ENCODE results near the gene MACROD2.
"Not testable (repeated sequence)": the region's sequence is repeated elsewhere in the genome, so short reads cannot be mapped to it uniquely, and the experiment has no call there.

The MACROD2 gene

DNA sequence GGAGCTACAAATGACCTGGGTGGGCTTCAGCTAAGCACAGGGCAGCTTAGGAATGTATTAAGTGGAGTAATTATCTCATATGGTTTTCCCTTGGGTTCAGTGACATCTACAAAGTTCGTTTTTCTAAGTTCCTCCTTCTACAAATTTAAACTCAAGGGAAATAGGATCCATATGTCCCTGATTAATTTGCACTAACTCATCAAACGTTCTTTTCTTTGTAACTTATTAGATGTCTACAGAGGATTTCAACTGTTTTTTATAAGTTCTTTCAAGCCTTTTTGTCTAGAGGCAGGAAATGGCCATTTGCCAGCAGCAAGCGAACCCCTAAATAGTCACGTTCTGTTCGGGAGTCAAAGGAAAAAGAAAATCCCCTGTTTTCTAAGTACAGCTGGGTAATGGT, 1517.6 kb downstream of the MACROD2 start:
- no peak for DNase-seq

DNA sequence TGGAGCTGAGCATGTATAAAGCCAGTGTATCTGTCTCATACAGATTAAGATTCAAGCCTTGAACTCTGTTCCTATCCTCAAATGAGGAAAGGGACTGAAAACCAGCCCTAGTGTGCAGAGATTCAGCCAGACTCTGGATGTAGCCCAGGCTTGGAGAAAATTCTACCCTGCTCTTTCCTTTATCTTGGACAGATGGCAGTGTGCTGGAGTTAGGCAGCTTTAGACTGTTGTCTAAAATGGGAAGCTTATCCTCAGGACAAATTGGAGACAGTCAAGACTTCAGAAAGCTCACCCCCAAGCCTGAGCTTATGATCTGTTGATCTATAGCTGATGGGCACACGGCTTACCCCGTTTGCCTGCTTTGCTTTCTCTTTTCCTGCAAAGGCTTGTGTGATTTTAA, 1520.4 kb downstream of the MACROD2 start:
- DNase-seq, result no peak

DNA sequence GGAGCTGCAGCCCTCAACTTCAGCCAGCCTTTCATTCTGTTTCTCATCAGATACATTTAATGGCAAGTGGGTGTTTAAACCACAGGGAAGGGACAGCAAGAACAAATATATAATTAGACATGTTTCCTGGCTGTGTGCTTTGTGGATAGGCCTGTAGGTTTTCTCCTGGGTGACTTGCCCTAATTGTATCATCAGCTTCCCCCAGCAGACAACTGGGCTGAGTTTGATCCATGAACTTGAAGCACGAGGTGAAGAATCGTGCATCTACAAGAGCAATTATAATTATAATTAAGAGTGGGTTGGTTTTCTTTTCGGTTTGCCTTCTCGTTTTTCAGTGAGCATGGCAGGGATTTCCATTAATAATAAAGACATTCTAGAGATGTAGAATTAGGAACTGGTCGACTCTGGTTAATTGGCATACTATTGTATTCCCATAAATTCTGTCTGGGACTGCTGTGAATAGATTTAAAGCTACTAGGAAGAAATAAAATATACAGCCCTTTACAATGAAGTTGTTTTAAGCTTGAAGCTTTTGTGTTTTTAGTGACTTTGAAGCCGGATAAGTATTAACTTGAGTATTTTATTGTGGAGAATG, 1525.7 kb downstream of the MACROD2 start:
- no peak for DNase-seq

DNA sequence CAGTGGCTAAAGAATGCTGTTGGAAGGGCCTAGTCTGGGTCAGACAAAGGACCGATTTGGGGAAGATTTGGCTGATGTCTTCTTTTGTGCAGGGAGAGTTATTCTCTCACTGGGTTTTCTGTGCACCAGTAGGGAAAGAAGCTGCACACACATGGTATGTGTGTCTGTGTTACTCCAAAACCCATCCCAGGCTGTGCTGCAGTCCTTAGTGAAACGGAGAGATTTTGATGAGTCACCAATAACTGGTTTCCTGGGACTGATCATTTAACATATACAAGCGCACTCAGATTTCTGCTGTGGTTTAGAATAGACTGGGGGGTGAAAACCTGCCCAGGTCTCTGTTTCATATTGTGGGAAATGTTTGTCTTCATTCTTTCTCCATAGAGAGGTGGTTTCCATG, 1528.1 kb downstream of the MACROD2 start:
- no peak for DNase-seq

DNA sequence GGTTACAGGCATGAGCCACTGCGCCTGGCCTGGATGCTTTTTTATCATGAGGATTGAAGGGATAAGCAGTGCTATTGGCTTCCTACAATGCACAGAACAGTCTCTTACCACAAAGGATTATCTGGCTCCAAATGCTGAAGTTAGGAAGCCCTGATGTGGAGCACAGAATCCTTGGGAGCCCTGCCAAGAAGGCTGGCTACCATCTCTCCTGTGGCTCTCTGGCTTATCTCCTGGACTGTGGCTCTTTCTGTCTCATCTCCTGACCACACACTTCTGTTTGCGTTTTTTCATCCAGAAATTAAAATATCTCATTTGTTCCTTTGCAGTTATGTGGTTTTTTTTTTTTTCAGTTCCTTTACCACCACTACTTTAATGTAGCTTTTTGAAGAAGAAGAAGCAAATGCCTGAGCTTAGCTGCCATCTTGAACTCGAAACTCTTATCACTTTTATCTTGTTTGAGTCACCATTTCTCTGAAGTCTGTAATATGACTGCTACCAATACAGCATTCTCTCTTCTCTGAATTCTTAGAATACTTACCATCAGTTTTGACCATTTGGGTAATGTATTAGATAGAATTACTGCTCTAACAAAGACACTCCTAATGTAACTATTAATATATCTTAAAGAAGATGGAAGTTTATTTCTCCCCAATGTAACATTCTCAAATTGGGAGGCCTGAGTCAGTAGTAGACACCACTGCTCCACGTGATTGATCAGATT, 1533.2 kb downstream of the MACROD2 start:
- DNase-seq, result no peak

DNA sequence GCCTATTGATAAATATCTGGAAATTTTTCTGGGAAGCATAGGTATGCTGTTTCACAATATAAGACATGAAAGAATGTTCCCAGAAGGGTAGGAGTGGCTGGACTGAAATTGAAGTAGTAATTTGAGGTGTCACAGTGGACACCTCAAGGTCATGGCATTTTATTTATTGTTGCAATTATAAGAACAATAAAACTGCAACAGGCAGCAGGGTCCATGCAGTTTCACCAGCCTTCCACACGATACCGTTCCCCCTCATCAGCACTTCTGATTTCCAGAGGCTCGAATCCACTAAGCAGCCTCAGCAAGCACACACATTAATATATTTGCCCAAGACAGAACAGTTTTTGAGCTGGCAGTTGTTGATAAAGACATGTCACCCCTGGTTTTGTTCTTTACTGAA, 1540.5 kb downstream of the MACROD2 start:
- DNase-seq, result no peak

DNA sequence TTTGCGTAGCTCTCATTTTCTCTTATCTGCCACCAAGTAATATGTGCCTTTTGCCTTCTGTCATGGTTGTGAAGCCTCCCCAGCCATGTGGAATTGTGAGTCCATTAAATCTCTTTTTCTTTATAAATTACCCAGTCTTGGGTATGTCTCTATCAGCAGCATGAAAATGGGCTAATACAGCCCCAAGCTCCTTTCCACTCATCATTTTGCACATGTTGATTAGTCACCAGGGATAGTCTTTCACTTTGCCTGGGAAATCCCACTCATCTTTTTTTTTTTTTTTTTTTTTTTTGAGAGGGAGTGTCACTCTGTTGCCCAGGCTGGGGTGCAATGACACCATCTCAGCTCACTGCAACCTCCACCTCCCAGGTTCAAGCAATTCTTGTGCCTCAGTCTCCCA, 1541.9 kb downstream of the MACROD2 start:
- DNase-seq, result not testable (repeated sequence)

DNA sequence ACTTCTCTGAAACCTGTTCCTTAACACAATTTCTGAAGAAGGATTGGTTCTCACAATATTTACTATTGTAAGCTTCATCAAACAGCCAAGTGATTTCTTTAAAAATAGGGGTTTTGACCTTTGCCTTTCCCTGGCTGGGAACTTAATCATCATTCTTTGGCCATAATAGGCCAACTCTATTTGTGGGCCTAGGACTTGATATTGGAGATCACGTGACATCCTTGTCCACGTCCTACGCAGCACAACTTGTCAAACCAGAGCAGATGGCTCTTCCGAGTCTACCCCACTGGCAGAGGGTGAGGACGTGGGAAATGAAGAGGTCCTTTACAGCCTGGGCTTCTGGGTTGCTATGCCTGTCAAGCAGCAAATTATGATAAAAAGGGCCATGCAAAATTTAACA, 1547.3 kb downstream of the MACROD2 start:
- no peak for DNase-seq

DNA sequence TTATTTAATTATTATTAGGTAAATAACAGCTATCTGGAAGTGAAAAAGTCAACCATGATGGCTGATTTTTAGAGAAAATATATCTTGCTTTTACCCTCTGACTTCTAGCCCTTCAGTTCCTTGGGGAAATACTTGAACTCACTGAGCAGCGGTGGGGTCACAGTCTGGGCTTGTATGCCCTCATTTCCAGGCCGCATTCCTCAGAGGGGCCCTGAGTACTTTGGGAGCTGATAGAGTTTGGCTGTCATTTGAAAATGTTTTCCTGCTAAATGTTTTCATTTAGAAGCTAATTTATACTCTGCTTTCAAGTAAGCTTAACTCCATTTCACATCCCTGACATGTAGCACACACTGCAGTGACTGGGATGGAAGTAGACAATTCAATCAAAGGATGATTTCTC, 1549.4 kb downstream of the MACROD2 start:
- DNase-seq, result no peak

DNA sequence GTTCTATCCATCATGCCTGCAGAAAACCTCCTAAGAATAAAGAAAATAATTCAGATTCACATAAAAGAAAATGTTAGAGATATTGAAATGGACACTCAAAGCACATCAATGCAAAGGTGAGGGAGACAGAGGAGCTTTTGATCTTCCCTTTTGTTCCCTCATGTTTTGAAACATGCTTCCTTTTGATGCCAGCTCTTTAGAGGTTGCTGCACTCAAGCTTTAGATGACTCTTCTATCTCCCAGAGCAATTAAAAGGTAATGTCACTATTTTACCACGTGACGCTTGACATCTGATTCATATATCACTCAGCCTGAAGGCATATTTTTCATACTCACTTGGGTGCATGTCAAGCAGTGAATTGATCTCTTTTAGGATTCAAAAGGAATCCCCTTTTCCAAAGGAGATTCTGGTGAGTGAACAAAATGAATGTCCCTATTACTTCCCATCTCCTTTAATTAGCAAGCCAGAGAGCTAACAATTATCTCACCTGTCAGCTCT, 1551.3 kb downstream of the MACROD2 start:
- DNase-seq, result no peak

DNA sequence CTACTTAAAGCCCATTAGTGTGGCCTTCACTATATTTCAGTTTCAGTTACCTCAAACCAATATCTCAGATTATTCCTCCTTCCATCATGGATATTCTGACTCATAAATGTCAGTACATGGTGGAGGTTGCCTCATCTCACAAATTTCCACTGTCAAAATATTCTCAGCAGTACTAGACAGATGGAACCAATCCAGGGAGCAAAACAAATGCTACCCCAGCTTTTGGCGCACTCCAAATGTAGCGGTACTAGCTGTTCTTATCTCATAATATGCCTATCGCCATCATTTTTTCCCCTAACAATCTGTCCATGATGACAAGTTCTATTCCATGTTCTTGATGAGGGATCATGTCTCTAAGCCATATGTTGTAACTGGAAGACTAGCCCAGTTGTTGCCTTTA, 1551.8 kb downstream of the MACROD2 start:
- DNase-seq, result no peak

DNA sequence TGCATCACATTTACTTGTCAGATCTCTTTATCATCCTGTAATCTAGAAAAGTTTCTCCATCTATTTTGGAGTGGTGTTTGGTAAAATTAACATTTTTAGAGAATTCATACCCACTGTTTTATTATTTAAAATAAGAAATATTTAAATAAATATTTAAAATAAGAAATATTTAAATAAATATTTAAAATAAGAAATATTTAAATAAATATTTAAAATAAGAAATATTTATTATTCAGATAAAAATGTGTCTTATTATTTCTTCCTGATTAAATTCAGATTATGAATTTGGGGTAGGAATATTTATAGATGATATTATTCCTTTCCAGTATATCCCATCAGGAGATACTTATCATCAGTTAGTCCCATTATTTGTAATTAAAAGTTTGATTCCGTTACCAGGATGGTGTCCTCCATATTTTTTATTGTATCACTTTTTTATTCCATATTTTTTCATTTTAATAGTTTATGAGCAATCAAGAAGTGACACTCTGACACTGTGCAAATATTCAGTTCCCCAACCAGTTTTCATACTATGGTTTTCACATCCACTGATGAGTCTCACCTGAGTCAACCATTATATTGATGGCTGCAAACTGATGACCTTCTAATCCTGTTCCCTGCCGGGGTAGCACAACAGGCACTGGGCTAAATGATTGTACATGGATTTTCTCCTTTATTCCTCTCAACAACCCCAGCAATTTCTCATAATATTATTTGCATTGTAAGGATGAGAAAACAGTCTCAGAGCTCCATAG, 1555.0 kb downstream of the MACROD2 start:
- no peak for DNase-seq

DNA sequence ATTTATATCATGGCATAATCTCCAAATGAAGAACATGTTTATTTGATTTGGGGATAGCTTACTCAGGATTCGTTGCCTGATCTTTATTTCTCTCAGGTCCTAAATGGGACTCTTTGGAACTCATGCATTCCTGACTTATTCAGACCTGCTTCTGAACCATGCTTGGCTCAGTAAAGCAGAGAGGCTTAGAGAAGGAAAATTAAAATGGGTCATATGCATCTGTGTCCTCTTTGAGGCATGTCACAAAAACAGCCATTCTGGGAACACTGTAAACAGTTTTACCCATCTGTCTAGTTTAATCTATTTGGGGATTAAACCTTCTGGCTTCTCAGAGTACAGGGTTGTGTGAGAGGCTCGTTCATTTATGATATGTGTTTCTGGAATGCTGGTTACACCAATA, 1560.6 kb downstream of the MACROD2 start:
- no peak for DNase-seq

DNA sequence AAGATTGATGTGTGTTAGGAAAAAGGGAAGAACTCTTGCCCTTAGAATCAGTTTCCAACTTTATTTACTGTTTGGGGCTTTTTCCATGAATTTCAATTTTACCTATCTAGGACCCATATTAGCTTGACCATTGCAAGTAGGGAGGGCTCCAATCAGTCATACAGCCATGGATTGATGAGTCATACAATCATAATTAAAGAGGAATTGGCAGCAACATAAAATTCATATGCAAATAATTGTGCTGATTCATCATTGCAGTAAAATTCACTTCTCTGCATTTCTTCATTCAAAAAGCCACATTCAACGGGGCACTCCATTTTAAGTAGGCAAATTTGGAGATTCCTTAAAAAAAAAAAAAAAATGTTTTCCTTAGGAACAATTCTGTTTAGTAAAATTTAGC, 1561.6 kb downstream of the MACROD2 start:
- DNase-seq, result no peak

DNA sequence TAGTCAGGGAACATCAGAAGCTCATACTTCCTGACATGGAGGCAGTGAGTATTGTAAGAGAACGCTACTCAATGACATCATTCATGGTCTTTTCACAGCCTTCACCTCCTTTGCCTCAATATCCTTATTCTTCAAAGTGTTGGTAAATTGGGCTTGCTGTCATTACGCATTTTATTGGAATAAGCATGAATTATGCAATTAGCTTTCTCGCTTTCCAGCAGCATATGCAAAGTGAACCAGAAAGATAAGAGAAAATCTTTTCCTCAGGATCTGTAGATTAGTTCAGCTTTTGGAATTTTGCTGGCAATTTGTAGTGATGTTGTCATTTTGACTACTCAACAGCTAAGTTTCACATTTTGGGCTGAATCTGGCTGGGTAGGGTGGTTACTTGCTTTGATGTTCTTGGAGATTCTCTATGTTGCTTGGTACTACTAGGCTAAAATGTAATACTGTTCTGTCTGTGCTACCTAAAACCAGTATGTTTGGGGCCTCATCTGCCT, 1565.8 kb downstream of the MACROD2 start:
- no peak for DNase-seq

DNA sequence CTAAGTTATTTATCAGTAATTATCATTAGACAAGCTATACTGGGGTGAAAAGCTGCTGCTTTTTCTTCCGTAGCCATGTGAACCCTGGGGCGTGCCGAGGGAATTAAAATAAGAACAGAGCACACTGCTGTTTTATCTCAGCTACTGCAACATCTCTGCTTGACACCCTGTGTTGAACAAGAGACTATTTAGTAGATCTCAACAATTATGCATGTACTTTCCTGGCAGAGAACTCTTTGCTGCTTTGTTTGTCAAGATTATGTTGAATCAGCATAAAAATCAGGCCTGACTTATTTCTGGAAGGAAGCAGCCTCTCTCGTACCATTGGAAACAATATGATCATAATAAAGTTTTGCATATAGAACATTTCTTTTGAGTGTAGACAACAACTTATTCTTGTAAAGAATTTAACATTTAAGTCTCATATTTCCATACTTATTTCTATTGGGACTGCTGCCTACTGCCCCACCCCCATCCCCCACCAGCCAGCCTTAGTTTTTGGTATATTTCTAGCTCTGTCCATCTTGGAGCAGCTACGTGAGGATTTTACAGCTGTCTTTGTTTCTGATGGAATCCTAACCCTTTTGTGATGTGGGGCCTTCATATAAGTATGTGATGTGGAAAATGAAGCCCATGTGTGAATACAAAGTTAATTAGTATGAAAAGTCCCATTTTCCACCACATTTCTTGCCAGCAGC, 1566.5 kb downstream of the MACROD2 start:
- DNase-seq, result no peak

DNA sequence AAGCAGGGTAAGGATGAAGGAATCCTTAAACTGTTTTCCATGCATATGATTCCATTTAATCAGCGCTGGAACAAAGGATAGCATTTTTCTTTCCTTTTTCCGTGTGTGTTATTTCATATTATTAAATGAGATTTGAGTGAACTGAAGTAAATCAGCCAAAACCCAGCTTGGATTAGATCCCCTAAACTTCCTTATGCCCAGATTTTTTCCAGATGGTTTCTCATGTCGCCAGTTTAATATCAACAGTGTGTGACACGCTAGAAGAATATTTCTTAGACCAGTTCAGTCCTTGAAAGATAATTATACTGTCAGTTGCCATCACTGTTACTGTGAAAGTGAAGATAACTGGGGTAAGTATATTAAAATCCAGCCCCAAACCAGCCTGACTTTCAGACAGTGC, 1568.5 kb downstream of the MACROD2 start:
- DNase-seq, result no peak

DNA sequence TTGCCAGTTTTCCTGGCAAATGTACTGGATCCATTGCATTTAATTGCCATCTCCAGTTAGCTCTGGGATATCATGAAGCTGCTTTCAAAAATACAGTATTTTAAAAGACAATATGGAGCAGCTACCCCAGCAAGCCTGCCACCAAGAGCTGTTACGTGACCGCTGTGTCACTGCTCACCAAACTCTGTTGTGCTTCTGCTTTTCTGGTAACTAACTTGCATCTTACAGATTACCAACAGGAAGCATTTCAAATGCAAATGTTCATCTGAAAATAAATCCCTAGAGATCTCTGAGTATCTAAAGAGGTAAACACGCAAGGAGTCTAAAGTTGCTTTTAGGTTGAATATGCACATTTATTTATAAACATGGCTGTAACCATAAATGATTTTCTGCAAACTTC, 1569.7 kb downstream of the MACROD2 start:
- DNase-seq, result no peak

DNA sequence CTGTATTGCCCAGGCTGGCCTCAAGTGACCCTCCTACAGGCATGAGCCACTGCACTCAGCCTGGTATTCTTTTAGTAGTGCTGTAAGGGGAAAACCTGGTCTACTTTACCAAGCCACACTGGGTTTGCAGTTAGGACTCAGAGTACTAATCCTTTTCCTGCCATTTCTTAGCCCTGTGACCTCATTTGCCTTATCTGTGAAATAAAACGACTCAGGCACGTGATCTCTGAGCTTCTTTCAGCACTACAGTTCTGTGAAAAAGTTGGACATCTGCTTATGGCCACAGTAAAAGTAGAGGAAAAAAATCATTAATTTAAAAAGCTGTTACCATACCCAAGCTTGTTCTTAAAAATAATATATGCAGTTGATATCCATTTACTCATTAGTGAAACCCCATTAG, 1570.5 kb downstream of the MACROD2 start:
- no peak for DNase-seq

DNA sequence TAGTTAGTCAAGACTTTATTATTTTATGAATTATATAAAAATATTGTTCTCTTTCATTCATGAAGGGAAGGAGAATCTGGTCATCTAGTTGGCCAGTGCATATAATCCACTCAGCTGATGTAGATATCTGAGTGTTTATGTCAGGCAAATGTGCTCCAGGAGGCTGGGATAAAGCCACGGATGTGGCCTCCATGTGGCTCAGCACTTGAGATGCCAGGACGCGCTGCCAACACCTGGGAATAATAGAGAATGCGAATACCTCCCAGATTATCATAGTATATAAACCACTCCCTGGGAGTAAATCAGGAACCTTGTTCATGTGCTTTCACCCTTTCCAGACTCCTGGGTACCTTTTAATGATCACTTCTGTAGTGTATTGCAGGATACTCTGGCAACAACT, 1571.9 kb downstream of the MACROD2 start:
- DNase-seq, result no peak

DNA sequence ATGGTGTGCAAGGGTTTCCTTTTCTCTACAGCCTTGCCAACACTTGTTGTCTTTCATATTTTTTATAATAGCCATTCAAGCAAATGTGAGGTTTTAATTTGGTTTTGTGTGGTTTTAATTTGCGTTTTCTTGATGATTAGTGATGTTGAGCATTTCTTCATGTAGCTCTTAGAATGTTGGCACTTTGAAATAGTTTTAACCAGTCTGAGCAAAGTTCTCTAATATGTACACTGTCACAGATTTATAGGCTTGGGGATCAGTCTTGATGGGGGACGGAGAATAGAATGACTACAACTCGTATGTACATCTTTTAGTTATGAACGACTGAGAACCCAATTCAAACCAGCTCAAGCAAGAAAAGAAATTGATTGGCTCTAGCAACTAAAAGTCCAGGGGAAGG, 1574.8 kb downstream of the MACROD2 start:
- DNase-seq, result no peak

DNA sequence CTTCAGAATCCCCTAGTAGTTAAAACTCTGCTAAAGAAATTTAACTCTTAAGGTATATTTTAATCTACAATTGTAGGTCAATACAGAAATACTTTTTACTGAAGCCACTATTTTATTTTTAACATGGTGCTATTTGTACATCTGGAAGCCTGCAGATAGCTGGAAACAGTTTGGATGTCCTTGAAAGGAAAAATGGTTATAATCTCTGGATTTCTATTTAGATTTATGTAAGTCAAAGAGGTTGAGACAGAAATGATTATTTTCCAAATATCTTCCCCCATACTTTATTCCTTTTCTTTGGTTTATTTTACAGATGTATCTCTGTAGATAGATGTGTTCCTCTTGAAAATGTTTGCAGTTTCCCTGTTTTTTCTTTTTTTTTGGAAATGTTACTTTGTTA, 1575.7 kb downstream of the MACROD2 start:
- no peak for DNase-seq

DNA sequence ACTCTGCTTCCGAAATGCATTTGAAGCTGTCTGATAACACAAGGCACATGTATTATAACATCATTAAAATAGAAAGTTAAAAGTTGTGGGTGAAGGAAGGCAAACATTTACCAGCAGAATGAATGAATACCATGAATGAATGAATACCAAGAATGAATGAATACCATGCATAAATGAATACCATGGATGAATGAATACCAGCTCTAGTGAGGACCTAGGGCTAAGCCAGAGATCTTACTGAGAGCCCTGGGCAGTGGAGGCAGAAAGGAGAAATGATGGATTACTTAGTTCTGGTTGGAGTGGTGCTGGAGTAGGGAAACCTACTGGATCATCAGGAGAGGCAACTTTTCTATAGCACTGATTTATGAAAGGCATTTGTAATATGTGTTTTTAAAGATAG, 1579.9 kb downstream of the MACROD2 start:
- no peak for DNase-seq
